HG03139 (cell line): ENCODE results near the gene CTDSP1.

Experiments
- ATAC-seq: cut with Tn5 transposase; IDR thresholded peaks from one replicate; pipeline ENCODE4 v1.9.1; 2021; ENCODE audit not compliant: unreplicated experiment

Gene CTDSP1

DNA sequence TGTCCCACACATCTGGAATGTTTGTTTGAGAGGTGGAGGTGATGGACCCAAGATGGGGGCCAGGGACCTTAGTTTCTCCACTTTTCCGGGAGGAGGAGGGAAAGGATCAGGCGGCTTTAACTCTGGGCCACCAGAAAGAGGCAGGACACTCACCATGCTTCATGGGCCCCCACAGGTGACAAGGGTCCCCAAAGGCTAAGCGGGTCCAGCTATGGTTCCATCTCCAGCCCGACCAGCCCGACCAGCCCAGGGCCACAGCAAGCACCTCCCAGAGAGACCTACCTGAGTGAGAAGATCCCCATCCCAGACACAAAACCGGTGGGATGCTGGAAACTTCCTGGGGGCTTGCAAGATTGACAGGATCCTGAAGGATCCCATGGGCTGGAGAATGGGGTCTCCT, 16.9 kb upstream of the CTDSP1 start:
- ATAC-seq, result no peak

DNA sequence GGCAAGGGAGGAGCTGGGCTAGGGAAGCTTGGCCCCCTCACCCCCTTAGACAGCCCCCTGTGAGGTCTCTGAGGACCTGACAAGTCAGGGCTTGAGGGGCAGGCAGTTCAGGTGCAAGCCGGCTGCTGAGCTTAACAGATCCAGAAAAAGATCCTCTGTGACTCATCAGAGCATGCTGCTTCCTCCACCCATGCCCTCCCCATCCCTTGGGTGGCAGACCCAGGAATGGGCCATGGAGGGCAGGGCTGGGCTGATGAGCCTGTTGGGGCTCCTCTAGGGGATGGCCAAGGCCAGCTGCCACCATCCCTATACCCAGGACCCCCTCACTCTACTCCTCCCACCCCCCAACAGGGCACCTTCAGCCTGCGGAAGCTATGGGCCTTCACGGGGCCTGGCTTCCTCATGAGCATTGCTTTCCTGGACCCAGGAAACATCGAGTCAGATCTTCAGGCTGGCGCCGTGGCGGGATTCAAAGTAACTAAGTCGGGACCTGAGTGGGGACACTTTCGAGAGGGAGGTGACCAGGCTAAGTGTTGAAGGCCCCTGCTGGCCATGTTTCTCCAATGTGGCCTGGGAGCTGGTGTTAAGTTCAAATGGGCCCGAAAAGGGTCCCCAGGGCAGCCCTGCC, 15.7 kb upstream of the CTDSP1 start:
- no peak for ATAC-seq

DNA sequence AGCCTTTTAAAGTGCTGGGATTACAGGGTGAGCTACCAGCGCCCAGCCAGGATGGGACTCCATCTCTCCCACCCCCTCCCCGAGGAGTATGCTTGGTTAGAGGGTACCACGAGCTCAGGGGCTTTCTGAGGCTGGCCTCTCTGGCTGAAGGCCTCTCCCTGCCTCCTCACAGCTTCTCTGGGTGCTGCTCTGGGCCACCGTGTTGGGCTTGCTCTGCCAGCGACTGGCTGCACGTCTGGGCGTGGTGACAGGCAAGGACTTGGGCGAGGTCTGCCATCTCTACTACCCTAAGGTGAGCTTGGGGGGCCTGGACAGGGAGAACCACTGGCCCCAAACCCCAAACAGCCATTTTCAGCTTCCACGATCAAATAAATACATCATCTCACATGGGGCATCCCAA, 14.7 kb upstream of the CTDSP1 start:
- no peak for ATAC-seq

DNA sequence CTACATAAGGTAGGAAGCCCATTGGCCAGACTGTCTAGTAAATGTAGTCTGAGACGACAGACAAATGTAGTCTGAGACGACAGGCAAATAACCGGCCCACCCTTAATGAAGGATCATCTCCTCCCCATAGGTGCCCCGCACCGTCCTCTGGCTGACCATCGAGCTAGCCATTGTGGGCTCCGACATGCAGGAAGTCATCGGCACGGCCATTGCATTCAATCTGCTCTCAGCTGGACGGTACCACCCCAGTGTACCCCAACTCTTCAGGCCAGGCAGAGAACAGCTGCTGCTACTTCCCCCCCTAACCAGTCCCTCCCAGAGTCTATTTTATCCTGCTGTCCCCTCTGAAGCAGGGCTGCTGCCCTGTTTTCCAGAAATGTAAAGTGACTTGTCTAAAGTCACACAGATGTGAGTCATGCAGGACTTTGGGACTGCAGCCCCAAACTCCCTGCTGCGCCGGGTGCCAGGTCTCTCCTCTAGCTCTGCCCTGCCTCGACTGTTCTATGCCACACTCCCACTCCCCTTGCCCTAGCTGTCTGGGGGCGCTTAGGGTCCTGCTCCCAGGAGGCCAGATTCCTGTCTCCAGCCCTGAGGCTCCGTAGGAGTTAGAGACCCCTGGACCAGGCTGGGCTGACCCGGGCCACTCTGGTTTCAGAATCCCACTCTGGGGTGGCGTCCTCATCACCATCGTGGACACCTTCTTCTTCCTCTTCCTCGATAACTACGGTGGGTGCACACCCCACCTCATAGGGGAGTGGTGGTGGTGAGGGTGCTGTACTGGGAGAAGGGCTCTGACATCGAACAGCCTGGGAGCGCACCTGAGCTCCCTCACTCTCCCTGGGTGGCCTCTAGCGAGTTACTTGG, 12.9 kb upstream of the CTDSP1 start:
- no peak for ATAC-seq

DNA sequence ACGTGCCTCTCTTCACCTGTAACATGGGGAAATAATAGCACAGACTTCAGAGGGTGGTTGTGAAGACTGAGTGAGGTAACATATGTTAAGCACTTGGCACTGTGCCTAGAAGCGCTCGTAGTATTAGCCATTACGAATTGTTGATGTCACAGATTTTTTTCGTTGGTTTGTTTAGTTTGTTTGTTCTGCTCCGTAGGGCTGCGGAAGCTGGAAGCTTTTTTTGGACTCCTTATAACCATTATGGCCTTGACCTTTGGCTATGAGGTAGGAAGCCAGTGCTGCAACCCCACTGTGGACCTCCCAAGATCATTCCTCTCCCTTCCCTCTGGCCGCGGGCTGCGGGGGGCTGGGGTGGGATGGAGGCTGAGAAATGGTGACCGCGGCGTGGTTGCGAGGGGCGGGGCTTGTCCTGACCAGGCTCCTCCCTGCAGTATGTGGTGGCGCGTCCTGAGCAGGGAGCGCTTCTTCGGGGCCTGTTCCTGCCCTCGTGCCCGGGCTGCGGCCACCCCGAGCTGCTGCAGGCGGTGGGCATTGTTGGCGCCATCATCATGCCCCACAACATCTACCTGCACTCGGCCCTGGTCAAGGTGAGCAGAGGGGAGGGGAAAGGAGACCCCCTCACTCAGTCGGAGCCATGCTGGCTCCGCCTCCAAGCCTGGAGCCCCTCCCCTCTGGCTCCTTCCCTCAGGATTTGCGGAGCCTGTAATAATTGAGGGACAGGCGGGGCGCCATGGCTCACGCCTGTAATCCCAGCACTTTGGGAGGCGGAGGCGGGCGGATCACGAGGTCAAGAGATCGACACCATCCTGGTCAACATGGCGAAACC, 12.1 kb upstream of the CTDSP1 start:
- no peak for ATAC-seq

DNA sequence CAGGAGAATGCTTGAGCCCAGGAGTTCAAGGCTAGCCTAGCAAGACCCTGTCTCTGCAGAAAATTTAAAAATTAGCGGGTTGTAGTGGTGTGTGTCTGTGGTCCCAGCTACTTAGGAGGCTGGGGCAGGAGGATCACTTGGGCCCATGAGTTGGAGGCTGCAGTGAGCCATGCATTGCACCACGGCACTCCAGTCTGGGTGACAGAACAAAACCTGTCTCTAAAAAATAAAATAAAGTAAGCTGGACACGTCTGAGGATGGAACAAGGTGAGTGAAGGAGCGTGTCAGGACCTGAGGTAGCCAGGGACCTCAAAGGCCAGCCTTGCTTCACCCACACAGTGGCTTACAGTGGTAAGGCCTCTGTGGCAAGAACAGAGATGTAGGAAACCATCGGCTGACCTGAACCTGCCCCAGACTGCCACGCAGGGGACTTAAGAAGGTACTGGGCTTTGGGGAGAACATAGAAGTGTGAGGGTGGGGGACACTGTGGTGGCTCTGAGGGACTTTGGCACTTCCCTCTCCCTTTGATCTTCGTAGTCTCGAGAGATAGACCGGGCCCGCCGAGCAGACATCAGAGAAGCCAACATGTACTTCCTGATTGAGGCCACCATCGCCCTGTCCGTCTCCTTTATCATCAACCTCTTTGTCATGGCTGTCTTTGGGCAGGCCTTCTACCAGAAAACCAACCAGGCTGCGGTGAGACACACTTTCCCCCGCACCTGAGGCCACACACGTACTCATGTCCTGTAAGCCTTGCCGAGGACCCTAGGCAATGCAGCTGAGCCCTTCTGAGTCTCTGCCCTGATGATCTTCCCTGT, 10.1 kb upstream of the CTDSP1 start:
- ATAC-seq, result no peak

DNA sequence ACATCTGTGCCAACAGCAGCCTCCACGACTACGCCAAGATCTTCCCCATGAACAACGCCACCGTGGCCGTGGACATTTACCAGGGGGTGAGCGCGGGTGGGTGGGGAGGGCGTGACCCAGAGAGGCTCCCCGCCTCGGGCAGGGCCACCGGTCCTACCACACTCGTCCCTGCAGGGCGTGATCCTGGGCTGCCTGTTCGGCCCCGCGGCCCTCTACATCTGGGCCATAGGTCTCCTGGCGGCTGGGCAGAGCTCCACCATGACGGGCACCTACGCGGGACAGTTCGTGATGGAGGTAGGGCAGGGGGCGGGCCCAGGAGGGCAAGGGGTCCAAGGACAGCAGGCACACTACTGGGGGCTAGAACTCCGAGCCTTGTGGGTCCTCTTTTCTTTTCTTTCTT, 8.5 kb upstream of the CTDSP1 start:
- ATAC-seq, result no peak

DNA sequence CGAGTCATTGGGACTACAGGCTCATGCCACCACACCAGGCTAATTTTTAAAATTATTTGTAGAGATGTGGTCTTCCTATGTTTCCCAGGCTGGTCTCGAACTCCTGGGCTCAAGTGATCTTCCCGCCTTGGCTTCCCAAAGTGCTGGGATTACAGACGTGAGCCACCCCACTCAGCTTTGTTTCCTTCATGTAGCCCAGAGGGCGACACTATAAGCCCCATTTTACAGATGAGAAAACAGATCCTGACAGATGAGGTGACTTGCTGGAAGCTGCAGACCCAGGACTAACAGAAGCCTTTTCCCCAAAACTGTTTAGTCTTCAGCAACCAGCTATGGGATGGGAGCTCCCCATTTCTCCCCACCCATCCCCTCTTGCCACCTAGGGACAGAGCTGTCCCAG, 7.2 kb upstream of the CTDSP1 start:
- ATAC-seq, result no peak

DNA sequence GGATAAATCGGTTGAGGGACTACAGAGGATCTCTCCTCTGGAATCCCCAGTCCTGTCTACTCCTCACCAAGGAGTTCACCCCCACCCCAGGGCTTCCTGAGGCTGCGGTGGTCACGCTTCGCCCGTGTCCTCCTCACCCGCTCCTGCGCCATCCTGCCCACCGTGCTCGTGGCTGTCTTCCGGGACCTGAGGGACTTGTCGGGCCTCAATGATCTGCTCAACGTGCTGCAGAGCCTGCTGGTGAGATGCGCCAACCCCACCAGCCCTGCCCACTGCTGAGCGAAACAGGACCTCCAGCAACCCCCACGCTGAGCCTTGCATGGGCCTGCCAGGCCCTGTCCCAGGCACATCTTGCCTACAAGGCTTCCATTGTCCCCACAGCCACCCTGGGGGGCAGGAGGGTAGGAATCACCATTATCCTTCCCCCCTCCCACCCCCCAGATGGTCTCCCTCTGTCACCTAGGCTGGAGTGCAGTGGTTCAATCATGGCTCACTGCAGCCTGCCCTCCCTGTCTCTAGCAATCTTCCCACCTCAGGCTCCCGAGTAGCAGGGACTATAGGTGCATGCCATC, 6.7 kb upstream of the CTDSP1 start:
- no peak for ATAC-seq

DNA sequence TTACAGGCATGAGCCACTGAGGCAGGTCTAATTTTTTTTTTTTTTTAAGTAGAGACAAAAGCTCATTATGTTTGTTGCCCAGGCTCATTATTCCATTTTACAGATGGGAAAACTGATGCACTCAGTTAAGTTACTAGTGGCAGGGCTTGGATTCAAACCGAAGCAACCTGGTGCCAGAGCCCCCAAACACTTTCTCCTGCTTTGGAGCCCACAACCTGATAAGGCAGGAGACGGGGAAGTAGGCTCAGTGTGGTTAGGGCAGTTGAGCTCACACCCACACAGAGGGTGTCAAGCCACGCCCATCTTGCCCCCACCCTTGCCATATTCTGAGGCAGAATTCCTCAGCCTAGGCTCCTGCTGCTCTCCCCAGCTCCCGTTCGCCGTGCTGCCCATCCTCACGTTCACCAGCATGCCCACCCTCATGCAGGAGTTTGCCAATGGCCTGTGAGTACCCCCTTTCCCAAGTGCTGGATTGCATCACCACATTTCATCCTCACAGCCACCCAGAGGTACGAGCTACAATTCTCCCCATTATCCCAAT, 5.8 kb upstream of the CTDSP1 start:
- no peak for ATAC-seq

DNA sequence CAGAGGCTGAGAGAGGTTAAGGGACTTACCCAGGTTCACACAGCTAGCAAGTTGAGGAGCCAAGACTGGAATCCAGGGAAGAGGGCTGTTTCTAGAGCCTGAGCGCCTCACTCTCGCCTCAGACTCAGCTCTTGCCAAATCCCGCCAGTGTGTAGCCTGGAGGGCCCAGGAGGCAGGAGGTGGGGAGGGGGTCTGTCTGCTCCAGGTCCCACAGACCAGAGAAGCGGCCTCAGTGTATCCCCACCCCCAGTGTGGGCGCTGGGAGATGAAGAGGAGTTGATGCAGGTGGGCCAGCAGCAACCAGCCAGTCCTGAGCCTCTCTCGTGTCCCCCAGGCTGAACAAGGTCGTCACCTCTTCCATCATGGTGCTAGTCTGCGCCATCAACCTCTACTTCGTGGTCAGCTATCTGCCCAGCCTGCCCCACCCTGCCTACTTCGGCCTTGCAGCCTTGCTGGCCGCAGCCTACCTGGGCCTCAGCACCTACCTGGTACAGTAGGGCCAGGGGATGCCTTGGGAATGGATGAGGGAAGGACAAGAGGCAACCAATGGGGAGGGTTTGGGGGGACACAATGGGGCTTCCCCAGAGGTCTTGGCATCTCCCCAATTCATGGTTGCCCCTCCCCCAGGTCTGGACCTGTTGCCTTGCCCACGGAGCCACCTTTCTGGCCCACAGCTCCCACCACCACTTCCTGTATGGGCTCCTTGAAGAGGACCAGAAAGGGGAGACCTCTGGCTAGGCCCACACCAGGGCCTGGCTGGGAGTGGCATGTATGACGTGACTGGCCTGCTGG, 5.2 kb upstream of the CTDSP1 start:
- no peak for ATAC-seq

DNA sequence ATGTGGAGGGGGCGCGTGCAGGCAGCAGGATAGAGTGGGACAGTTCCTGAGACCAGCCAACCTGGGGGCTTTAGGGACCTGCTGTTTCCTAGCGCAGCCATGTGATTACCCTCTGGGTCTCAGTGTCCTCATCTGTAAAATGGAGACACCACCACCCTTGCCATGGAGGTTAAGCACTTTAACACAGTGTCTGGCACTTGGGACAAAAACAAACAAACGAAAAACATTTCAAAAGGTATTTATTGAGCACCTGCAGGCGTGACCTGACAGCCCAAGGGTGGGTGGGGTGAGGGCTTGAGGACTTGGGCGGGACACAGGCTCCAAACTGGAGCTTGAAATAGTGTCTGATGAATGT, 4.6 kb upstream of the CTDSP1 start:
- no peak for ATAC-seq

DNA sequence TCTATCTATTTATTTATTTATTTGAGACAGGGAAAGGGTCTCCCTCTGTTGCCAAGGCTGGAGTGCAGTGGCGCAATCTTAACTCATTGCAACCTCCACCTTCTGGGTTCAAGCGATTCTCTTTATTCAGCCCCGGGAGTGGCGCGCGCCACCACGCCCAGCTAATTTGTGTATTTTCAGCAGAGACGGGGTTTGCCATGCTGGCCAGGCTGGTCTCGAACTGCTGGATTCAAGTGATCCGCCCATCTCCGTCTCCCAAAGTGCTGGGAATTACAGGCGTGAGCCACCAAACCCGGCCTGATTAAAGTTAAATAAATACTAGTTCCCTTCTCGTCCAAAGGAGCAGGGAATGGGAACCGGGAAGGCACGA, 4.2 kb upstream of the CTDSP1 start:
- no peak for ATAC-seq

DNA sequence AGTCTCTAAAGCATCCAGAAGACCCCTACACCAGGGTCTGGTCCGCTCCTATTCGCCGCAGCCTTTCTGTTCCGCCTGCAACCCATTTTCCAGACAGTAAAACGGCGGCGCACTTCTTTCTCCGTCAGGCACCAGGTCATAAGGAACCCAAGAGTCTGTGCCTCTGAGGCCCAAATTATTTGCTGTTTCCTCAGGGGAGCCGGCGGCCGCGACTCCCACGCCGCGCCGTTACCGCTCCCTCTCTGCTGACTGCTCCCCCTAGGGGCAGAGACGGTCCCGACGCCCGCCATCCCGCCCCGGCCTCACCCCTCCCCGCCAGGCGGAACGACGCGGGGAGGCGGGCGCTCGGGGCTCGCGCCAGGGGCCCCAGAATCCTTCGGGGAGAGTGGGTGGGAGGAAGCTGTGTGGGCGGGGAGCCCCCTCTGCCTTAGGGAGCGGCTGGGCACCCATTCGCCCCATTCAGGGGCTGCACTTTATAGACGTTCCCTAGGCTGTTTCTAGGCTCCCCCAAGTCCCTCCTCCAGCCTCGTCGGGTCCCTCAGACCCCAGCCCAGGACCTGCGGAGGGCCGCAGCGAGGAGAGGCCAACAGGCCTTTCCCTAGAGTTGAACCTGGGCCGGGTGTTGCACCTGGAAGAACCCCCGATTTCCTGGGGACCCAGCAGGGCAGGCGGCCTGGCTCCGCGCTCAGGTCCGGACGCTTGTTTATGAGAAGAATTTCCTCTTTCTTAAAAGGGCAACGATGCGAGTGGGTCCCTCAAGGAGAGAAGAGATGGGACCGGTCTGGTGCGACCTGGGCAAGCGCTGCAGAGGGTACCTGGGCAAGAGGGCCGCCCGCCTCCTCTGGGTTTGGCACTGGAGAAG, 3.6 kb upstream of the CTDSP1 start:
- ATAC-seq, result peak; percentile 42

DNA sequence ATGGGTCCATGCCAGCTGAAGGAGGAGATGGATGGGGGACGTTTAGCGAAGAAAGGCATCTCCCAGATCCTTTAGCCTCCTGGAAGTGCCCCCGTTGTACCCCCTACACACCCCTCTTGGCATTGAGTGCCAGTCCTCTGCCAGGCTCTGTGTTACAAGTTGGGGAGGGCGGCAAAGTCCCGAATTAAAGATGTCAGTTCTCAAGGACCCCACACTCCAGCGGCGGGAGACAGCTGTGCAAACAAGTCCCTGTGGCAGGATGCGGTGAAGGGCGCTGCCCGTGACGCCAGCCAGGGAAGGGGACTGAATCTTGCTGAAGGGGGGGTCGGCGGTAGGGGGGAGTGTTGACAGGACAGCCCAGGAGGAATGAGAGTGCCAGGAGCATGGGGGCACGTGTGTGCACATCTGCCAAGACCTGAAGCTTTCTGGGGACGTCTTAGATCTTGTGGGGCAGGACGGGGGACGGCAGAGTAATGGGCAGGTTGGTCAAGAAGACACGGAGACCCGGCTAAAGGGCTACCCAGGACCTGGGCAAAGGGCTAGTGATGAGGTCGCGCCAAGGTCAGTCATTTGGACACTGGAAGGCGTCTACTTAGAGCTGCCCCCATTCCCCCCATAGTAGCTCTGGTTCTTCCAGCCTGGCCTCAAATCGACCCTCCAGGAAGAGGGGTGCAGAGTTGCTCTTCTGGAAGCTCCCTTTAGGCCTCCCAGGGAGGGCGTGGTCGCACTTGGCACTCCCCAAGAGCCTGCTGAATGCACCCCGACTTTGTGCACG, 2.8 kb upstream of the CTDSP1 start:
- ATAC-seq, result no peak

DNA sequence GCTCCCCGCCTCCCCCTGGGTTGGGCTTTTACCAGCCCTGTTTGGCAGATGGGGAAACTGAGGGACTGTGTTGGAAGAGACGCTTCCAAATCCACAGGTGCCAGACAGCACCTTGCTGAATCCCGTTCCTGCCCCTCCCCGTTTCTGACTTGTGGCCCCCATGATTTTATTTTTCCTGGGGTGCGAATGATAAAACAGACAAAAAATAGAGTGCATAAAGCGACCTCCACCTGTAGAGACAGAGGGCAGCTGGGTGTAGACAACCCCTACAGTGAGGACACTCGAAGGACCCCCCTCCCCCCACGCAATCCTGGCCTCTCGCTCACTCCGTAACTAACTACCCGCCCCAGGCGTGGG, 2.2 kb upstream of the CTDSP1 start:
- no peak for ATAC-seq

DNA sequence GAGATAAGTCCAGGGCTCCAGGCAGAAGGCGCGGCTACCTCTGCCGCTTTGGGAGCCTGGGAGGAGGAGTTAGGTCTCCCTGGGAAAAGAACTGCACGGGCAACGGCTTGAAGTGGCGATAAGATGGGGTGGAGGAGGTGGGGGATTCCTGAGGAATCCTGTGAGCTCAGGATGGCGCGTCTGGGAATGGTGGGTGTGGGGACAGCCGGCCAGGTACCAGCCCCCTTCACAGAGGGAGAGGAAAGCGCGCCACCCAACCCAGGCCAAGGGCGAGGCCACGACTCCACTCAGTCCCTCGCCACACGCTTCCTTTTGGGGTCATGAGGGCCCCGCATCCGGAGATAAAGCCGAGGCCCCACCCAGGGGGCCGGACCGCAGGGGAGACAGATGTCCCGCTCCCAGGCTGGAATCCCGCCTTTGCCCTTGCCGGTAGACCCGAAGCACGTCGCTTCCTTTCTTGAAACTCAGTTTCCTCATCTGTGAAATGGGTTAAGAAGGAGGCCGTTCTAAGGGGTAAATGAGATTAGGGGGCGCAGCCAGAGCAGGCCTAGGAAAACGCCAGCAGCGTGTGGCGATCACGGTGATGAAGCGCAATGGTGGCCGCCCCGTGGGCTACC, 1.7 kb upstream of the CTDSP1 start:
- no peak for ATAC-seq
